Measurements from ENCODE around the gene NELFB. TPM values are rescaled to one million over a fixed set of nuclear protein-coding genes. Genes with fewer than 3 reads are reported as not detected.

The NELFB gene
- total and polyA plus RNA-seq, 4 donors = 30.4 to 56.2 (median 44.2) TPM

DNA sequence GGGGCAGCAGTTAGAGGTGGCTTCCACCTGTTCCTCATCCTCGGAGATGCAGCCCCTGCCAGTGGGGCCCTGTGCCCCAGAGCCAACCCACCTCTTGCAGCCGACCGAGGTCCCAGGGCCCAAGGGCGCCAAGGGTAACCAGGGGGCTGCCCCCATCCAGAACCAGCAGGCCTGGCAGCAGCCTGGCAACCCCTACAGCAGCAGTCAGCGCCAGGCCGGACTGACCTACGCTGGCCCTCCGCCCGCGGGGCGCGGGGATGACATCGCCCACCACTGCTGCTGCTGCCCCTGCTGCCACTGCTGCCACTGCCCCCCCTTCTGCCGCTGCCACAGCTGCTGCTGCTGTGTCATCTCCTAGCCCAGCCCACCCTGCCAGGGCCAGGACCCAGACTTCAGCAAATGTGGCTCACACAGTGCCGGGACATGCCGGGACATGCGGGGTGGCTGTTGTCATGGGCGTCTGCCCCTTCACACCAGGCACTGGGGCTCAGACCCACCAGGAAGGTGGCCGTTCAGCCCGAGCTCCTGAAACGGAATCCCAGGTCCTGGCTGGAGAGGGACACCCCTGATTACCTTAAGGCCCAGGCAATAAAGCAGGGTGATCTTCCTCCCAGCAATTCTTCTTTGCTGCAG lies 29.3 kb upstream of the NELFB start:
- Histone ChIP-seq H3K27me3 (ENCODE audit: control insufficient read depth in 3 of 3, insufficient read depth in 3 of 3, low read length in 2 of 3) (peaks cover 0 to 5% (median 0%) of the 10 kb centered on the region in 3 donors), H3K9me3 (ENCODE audit: control insufficient read depth in 4 of 4, insufficient read depth in 3 of 4, low read length in 3 of 4) (peaks cover 0 to 3% (median 0%) of the 10 kb centered on the region in 4 donors), H3K36me3 (ENCODE audit: control insufficient read depth in 4 of 4, insufficient read depth in 4 of 4, low read length in 4 of 4) (no peaks in the 10 kb centered on the region), H3K4me3 (no peak overlapping the region), H3K9ac (ENCODE audit: insufficient read depth in 1 of 2, low read length in 2 of 2) (no peak overlapping the region), H3K27ac (ENCODE audit: low read depth in 1 of 2, low read length in 1 of 2) (peak overlapping the region in 1 of 2 donors; percentile 89), H3K4me1 (ENCODE audit: control insufficient read depth in 5 of 5, insufficient read depth in 5 of 5, low read length in 5 of 5) (peaks cover 0 to 11% (median 9%) of the 10 kb centered on the region in 5 donors)
- DNase-seq = no peak
- no peak for ATAC-seq (ENCODE audit: insufficient read depth, low FRiP score)
- WGBS, 2 donors = 83 to 84% methylated on average over 21 of the region's 21 CpGs
- TF ChIP-seq, protein P1, sequence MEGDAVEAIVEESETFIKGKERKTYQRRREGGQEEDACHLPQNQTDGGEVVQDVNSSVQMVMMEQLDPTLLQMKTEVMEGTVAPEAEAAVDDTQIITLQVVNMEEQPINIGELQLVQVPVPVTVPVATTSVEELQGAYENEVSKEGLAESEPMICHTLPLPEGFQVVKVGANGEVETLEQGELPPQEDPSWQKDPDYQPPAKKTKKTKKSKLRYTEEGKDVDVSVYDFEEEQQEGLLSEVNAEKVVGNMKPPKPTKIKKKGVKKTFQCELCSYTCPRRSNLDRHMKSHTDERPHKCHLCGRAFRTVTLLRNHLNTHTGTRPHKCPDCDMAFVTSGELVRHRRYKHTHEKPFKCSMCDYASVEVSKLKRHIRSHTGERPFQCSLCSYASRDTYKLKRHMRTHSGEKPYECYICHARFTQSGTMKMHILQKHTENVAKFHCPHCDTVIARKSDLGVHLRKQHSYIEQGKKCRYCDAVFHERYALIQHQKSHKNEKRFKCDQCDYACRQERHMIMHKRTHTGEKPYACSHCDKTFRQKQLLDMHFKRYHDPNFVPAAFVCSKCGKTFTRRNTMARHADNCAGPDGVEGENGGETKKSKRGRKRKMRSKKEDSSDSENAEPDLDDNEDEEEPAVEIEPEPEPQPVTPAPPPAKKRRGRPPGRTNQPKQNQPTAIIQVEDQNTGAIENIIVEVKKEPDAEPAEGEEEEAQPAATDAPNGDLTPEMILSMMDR (IDR thresholded peaks at IDR 0.05; ENCODE audit: control extremely low read depth, extremely low read depth) = no peak

DNA sequence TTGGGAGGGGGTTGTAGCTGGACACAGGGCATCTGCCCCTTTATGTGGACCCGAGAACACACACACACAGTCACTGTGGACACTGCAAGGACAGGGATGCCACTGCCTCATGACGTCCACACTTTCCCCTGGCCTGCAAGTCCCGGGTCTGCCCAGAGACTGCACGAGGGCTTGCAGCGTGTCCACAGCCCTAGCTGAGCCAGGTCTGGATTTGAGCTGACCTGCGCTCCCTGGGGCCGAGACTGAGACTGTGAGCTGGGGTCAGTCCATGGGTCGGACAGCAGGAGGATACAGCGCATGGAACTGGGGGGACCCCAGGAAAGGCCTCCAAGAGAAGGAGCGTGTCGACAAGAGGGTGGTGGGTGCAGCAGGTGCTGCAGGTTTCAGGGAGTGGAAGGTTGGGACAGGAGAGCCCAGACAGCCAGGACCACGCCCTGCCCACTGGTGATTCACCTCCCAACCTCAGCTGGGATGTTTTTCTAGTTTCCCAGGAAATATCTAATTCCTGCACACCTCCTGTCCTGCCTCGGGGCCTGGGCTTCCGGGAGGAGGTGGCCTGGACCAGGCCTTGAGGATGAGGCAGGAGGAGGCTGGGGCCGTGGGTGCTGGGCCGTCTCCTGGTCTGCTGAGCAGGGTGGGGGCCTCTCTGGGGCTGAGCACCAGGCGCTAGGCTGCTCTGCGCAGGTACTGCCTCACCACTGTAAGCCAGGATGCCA lies 28.6 kb upstream of the NELFB start:
- DNase-seq = no peak
- H3K4me3 ChIP-seq = no peak overlapping the region
- H3K9me3 ChIP-seq (ENCODE audit: control insufficient read depth in 4 of 4, insufficient read depth in 3 of 4, low read length in 3 of 4) = peaks cover 0 to 3% (median 0%) of the 10 kb centered on the region in 4 donors
- H3K27ac ChIP-seq (ENCODE audit: low read depth in 1 of 2, low read length in 1 of 2) = peak overlapping the region in 1 of 2 donors; percentile 89
- H3K27me3 ChIP-seq (ENCODE audit: control insufficient read depth in 3 of 3, insufficient read depth in 3 of 3, low read length in 2 of 3) = peaks cover 0 to 6% (median 0%) of the 10 kb centered on the region in 3 donors
- H3K4me1 ChIP-seq (ENCODE audit: control insufficient read depth in 5 of 5, insufficient read depth in 5 of 5, low read length in 5 of 5) = peaks cover 0 to 11% (median 9%) of the 10 kb centered on the region in 5 donors
- TF ChIP-seq, protein P1 (IDR thresholded peaks at IDR 0.05; ENCODE audit: control extremely low read depth, extremely low read depth) = no peak
- H3K36me3 ChIP-seq (ENCODE audit: control insufficient read depth in 4 of 4, insufficient read depth in 4 of 4, low read length in 4 of 4) = no peaks in the 10 kb centered on the region
- no peak for ATAC-seq (ENCODE audit: insufficient read depth, low FRiP score)
- 65 to 78% methylated on average over 18 of the region's 18 CpGs for WGBS, 2 donors
- no peak overlapping the region for H3K9ac ChIP-seq (ENCODE audit: insufficient read depth in 1 of 2, low read length in 2 of 2)

DNA sequence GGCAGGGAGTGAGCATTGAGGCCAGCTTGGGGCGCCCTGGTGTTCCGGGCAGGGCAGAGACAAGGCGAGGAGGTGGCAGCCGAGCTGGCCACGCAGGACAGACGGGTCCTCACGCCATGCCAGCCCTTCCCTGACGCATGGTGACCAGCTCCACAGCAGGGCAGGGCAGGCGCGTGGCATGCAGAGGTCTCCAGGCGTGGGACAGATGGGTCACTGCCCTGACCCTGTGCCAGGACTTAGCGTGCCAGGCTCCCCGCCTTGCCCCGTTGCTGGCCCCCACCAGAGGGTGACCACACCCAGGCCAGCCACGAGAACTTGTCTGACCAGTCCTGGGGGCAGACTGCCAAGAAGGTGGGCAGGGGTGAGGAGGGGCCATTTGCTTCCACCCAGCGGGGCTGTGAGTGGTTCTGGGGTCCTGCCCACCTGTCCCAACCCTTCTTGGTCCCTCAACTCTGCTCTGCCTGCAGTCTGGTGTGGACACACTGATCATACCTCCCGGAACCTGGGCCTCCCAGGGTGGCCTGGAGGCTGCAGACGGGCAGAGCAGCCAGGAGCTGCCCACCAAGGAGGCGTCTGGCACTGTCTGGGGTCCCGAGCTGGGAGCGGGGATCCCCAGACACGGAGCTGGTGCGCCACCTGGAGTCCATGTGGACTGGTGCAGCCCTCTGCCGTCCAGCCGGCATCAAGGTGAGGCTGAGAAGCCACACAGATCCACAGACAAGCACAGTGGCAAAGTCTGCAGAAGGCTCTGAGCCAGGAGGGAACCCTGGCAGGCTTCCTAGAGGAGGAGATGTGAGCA lies 27.9 kb upstream of the NELFB start, which contains the start of gene RNF224:
RNF224 (plus strand) TSS at position 449 of the 799 bp plus-strand sequence. CDS start 834 bp downstream, outside the sequence.
- Histone ChIP-seq H3K27ac (ENCODE audit: low read depth in 1 of 2, low read length in 1 of 2) (peak within 1 kb of the TSS in 1 of 2 donors; percentile 89), H3K4me1 (ENCODE audit: control insufficient read depth in 5 of 5, insufficient read depth in 5 of 5, low read length in 5 of 5) (peaks cover 0 to 11% (median 9%) of the 10 kb centered on the region in 5 donors), H3K9ac (ENCODE audit: insufficient read depth in 1 of 2, low read length in 2 of 2) (no peak within 1 kb of the TSS), H3K9me3 (ENCODE audit: control insufficient read depth in 4 of 4, insufficient read depth in 3 of 4, low read length in 3 of 4) (peaks cover 0 to 3% (median 0%) of the 10 kb centered on the region in 4 donors), H3K4me3 (no peak within 1 kb of the TSS), H3K36me3 (ENCODE audit: control insufficient read depth in 4 of 4, insufficient read depth in 4 of 4, low read length in 4 of 4) (no peaks in the 10 kb centered on the region), H3K27me3 (ENCODE audit: control insufficient read depth in 3 of 3, insufficient read depth in 3 of 3, low read length in 2 of 3) (peaks cover 0 to 6% (median 0%) of the 10 kb centered on the region in 3 donors)
- ATAC-seq (ENCODE audit: insufficient read depth, low FRiP score) (no peak), DNase-seq (peak; percentile 74 to 79 (median 74))
- WGBS, 2 donors = 30 to 41% methylated on average over 25 of the region's 25 CpGs
- TF ChIP-seq, protein P1 (IDR thresholded peaks at IDR 0.05; ENCODE audit: control extremely low read depth, extremely low read depth) = peak; percentile 93
